Heart left ventricle (tissue), 13 donors: Measurements from ENCODE around the gene PLEKHN1.

Experiments
- CTCF ChIP-seq, 12 donors: fragments of 200-600 bp; sonication (generic) in 4 of 12; IDR thresholded peaks; one replicate each; pipeline versions ENCODE4 v1.5.0 to v1.8.0; 2018 to 2022; ENCODE audit warnings: antibody characterized with exemption in 12 of 12, mild to moderate bottlenecking in 5 of 12
- POLR2A ChIP-seq, 2 donors: fragments of 450-650 bp; IDR thresholded peaks; one replicate each; pipeline ENCODE4 v1.6.1; 2017; ENCODE audit warnings: antibody characterized with exemption in 2 of 2, mild to moderate bottlenecking in 2 of 2, moderate library complexity in 2 of 2
- donor health status: ischemic (EF 13 %, LVEDD 7.1; RV severe dilation, severe dysfunction).
- donor health status: DM: no; HTN: yes; CAD: no.
- donor health status: DM: no; HTN: no; CAD: no.
- donor health status: ischemic (EF 25% LVEDD 6.9; RV normal size, moderate dysfunction).
- donor health status: ischemic (EF 25% LVEDD 5.7; RV mildly dilated, moderate dysfunction).
- donor health status: ischemic (EF 35%, LVEDD 5.7; RV mildly dilated, moderate dysfunction).
- donor health status: nonischemic (EF 11% LVEDD 7.7; RV severe dilation, severe dysfunction).
- donor health status: DM: yes; HTN: yes; CAD: no.
- donor health status: PGD.
- donor health status: ischemic (EF 29% LVEDD 5.4; RV normal size, mild dysfunction).
- donor health status: nonischemic (EF 23%, LVEDD 6.1; RV moderate dilation, normal function).

GRCh38 chr1:980137-980571 is 13.9 kb downstream of the PLEKHN1 start:
- TF ChIP-seq CTCF (IDR thresholded peaks at IDR 0.05) (no peak), POLR2A (IDR thresholded peaks at IDR 0.05) (no peak)
